Activated T-cell treated with anti-CD3 and anti-CD28 coated beads for 4 hours (primary cell): ENCODE measurements around the gene AOAH.
"Not testable (repeated sequence)": the region's sequence is repeated elsewhere in the genome, so short reads cannot be mapped to it uniquely, and the experiment has no call there.

ENCODE experiments used
- DNase-seq: peaks from one replicate; pipeline ENCODE4 v3.0.0-alpha.2; 2020

The AOAH gene

GRCh38 chr7:36535866-36536664 is 188.2 kb downstream of the AOAH start:
- no peak for DNase-seq

GRCh38 chr7:36533717-36534116 is 190.6 kb downstream of the AOAH start:
- DNase-seq: no peak

- no peak for DNase-seq
Measured at GRCh38 chr7:36532981-36533499, 191.3 kb downstream of the AOAH start.

- DNase-seq: no peak
Measured at GRCh38 chr7:36531951-36532350, 192.3 kb downstream of the AOAH start.

GRCh38 chr7:36530456-36530855 is 193.8 kb downstream of the AOAH start:
- DNase-seq: no peak

- DNase-seq: no peak
Measured at GRCh38 chr7:36527549-36527913, 196.8 kb downstream of the AOAH start.

- DNase-seq: no peak
Measured at GRCh38 chr7:36526863-36527548, 197.3 kb downstream of the AOAH start.

GRCh38 chr7:36523371-36524101 is 200.8 kb downstream of the AOAH start:
- DNase-seq: no peak

- DNase-seq: no peak
Measured at GRCh38 chr7:36522453-36523007, 201.8 kb downstream of the AOAH start.

GRCh38 chr7:36521911-36522310 is 202.4 kb downstream of the AOAH start:
- DNase-seq: no peak

GRCh38 chr7:36521133-36521532 is 203.2 kb downstream of the AOAH start:
- DNase-seq: no peak

GRCh38 chr7:36515847-36516246 is 208.4 kb downstream of the AOAH start:
- DNase-seq: no peak

- DNase-seq: no peak
Measured at GRCh38 chr7:36514289-36515243, 209.7 kb downstream of the AOAH start.

- DNase-seq: no peak
Measured at GRCh38 chr7:36513393-36513792, 210.9 kb downstream of the AOAH start.

- no peak for DNase-seq
Measured at GRCh38 chr7:36512616-36513015, 211.7 kb downstream of the AOAH start.

- DNase-seq: no peak
Measured at GRCh38 chr7:36509962-36510361, 214.3 kb downstream of the AOAH start.

- DNase-seq: no peak
Measured at GRCh38 chr7:36507475-36508440, 216.5 kb downstream of the AOAH start.

GRCh38 chr7:36506820-36507219 is 217.5 kb downstream of the AOAH start:
- no peak for DNase-seq

GRCh38 chr7:36506130-36506798 is 218.0 kb downstream of the AOAH start:
- no peak for DNase-seq

- DNase-seq: not testable (repeated sequence)
Measured at GRCh38 chr7:36504617-36505016, 219.7 kb downstream of the AOAH start.
